ENCODE measurements around the gene BAIAP3. TPM values are rescaled to one million over a fixed set of nuclear protein-coding genes. Genes with fewer than 3 reads are reported as not detected.

BAIAP3 gene
- total RNA-seq, 1 donor from 2014 or later: 2.3 TPM

DNA sequence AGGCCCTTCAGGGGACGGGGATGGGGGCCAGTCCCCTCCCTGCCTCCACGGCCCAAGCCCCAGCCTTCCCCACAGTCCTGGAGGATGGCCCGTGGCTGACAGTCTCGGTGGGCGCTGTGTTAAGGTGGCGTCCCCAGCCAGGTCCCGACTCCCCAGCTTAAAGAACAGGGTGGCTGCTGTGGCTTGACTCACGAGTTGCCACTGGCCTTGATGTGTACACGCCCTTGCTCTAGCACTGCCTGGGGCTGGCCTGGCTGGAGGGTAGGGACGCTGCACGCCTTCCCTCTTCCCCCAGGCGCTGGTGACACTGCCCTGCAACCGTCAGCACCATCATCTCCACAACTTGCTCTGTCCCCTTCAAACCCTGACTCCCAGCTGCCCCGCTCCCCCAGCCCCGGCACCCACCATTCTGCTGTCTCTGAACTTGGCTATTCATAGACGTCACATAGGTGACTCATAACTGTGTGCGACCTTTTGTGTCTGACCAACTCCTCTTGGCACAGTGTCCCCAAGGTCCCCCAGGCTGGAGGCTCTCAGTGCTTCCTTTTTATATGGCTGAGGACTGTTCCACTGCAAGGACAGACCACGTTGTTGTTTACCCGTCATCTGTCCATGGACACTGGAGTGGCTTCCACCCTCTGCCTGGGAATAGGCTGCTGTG lies 24.6 kb downstream of the BAIAP3 start:
- no peak for DNase-seq (ENCODE audit: low spot score in 2 of 2, unreplicated experiment in 2 of 2)
- Mint-ChIP-seq H3K27me3 (ENCODE audit: low read depth) (no peaks in the 10 kb centered on the region), H3K27ac (no peak overlapping the region), H3K4me3 (no peak overlapping the region), H3K4me1 (peaks cover 6% of the 10 kb centered on the region), H3K9me3 (no peaks in the 10 kb centered on the region), H3K36me3 (no peaks in the 10 kb centered on the region)
- TF ChIP-seq, protein P1, sequence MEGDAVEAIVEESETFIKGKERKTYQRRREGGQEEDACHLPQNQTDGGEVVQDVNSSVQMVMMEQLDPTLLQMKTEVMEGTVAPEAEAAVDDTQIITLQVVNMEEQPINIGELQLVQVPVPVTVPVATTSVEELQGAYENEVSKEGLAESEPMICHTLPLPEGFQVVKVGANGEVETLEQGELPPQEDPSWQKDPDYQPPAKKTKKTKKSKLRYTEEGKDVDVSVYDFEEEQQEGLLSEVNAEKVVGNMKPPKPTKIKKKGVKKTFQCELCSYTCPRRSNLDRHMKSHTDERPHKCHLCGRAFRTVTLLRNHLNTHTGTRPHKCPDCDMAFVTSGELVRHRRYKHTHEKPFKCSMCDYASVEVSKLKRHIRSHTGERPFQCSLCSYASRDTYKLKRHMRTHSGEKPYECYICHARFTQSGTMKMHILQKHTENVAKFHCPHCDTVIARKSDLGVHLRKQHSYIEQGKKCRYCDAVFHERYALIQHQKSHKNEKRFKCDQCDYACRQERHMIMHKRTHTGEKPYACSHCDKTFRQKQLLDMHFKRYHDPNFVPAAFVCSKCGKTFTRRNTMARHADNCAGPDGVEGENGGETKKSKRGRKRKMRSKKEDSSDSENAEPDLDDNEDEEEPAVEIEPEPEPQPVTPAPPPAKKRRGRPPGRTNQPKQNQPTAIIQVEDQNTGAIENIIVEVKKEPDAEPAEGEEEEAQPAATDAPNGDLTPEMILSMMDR (IDR thresholded peaks at IDR 0.05; ENCODE audit: unreplicated experiment): no peak

DNA sequence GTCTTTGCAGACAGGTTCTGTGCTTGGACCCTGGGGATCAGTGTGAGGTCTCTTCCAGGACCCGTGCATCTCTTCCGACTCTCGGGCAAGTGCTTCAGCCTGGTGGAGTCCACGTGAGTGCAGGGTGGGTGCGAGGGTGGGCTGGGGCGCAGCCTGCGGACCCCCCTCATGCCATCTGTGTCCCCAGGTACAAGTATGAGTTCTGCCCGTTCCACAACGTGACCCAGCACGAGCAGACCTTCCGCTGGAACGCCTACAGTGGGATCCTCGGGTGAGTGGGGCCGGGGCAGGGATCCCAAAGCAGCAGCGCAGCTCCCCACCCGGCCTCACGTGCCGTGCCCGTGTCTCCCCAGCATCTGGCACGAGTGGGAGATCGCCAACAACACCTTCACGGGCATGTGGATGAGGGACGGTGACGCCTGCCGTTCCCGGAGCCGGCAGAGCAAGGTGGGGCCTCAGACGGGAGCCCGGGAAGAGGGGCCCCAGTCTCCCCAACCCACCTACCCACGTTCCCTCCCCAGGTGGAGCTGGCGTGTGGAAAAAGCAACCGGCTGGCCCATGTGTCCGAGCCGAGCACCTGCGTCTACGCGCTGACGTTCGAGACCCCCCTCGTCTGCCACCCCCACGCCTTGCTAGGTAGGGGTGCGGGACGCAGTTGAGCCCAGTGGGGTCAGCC lies 28.4 kb downstream of the BAIAP3 start:
- H3K4me3 Mint-ChIP-seq: no peak overlapping the region
- no peak for DNase-seq (ENCODE audit: low spot score in 2 of 2, unreplicated experiment in 2 of 2)
- no peaks in the 10 kb centered on the region for H3K27me3 Mint-ChIP-seq (ENCODE audit: low read depth)
- no peak overlapping the region for H3K27ac Mint-ChIP-seq
- TF ChIP-seq, protein P1 (IDR thresholded peaks at IDR 0.05; ENCODE audit: unreplicated experiment): no peak
- peaks cover 5% of the 10 kb centered on the region for H3K36me3 Mint-ChIP-seq
- no peaks in the 10 kb centered on the region for H3K9me3 Mint-ChIP-seq
- H3K4me1 Mint-ChIP-seq: no peaks in the 10 kb centered on the region

DNA sequence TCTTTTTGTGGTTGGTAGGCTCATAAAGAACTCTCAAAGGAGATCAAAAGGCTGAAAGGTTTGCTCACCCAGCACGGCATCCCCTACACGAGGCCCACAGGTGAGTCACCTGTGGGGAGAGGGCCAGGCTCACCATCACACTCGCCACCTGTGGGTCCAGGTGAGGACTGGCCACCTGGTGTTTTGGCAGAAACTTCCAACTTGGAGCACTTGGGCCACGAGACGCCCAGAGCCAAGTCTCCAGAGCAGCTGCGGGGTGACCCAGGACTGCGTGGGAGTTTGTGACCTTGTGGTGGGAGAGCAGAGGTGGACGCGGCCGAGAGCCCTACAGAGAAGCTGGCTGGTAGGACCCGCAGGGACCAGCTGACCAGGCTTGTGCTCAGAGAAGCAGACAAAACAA lies 29.4 kb downstream of the BAIAP3 start:
- Mint-ChIP-seq H3K9me3 (no peaks in the 10 kb centered on the region), H3K36me3 (peaks cover 5% of the 10 kb centered on the region), H3K4me1 (no peaks in the 10 kb centered on the region), H3K4me3 (no peak overlapping the region), H3K27ac (no peak overlapping the region), H3K27me3 (ENCODE audit: low read depth) (no peaks in the 10 kb centered on the region)
- no peak for DNase-seq (ENCODE audit: low spot score in 2 of 2, unreplicated experiment in 2 of 2)
- TF ChIP-seq, protein P1 (IDR thresholded peaks at IDR 0.05; ENCODE audit: unreplicated experiment): no peak

DNA sequence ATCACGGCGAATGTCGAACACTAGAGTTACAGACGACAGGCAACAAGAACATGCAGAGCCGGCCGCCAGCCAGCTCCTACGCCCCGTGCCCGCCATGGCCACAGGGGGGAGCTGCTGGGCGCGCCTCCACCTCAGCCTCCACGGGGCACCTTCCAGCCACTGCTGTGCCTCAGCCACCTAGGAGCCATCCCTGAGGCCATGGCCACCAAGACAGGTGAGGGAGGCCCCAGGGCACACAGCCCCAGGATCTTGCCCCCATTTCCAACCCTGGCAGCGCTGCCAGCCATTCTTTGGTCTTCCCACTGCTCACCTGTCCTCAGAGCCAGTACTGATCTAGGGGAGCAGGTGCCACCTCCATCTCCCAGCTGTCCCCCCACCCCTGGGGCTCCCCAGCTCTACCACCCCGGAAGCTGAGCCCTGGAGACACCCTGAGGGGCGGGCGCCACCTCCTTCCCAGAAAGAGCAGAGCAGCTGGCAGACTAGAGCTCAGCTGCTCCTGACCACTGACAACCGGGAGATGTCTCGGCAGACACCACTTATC lies 30.1 kb downstream of the BAIAP3 start:
- H3K4me1 Mint-ChIP-seq: no peaks in the 10 kb centered on the region
- H3K27ac Mint-ChIP-seq: no peak overlapping the region
- TF ChIP-seq, protein P1 (IDR thresholded peaks at IDR 0.05; ENCODE audit: unreplicated experiment): peak; percentile 75
- peak in 1 of 2 experiments; percentile 67 for DNase-seq (ENCODE audit: low spot score in 2 of 2, unreplicated experiment in 2 of 2)
- H3K9me3 Mint-ChIP-seq: no peaks in the 10 kb centered on the region
- no peak overlapping the region for H3K4me3 Mint-ChIP-seq
- no peaks in the 10 kb centered on the region for H3K27me3 Mint-ChIP-seq (ENCODE audit: low read depth)
- H3K36me3 Mint-ChIP-seq: peaks cover 5% of the 10 kb centered on the region

DNA sequence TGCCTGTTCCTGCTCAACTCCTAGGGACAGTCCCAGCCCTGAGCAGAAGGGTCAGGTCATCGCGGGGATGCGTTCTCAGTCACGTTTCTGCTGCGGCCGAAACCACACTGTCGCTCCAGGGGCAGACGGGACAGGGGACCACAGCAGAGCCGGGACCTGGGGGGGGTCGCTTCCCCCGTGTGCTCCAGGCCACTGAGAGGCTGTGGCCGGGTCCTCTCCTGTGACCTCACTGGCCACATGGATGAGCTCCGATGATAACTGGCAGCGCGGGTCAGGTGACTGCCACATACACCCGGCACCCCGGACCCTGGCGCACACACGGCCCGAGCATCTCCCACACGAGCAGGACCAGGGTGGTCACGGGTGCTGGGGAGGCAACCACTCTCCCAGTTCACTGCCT lies 31.1 kb downstream of the BAIAP3 start:
- Mint-ChIP-seq H3K36me3 (peaks cover 5% of the 10 kb centered on the region), H3K4me1 (no peaks in the 10 kb centered on the region), H3K27me3 (ENCODE audit: low read depth) (no peaks in the 10 kb centered on the region), H3K9me3 (no peaks in the 10 kb centered on the region), H3K27ac (no peak overlapping the region), H3K4me3 (no peak overlapping the region)
- TF ChIP-seq, protein P1 (IDR thresholded peaks at IDR 0.05; ENCODE audit: unreplicated experiment): no peak
- DNase-seq (ENCODE audit: low spot score in 2 of 2, unreplicated experiment in 2 of 2): no peak

Measured in mesothelial cell of epicardium (in vitro differentiated cells).